ENCODE measurements around the gene CACHD1.

DNA sequence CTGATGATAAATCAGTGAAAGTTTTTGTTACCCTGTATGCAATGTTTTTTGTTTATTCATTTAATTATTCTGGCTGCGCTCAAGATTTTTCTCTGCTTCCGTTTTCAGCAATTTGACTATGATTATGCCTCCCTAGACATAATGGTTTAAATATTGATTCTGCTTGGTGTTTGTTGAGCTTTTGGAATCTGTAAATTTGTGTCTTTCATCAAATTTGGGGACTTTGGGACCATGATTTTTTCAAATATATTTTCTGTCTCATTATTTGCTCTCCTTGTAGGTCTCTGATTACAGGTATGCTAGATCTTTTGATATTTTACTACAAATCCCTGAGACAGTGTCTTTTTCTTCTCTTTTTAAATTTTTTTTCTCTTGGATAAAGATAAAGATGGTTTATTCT is 92.1 kb downstream of the CACHD1 start:
- no peak for TF ChIP-seq POLR2A (IDR thresholded peaks at IDR 0.05)
- TF ChIP-seq, protein P1, sequence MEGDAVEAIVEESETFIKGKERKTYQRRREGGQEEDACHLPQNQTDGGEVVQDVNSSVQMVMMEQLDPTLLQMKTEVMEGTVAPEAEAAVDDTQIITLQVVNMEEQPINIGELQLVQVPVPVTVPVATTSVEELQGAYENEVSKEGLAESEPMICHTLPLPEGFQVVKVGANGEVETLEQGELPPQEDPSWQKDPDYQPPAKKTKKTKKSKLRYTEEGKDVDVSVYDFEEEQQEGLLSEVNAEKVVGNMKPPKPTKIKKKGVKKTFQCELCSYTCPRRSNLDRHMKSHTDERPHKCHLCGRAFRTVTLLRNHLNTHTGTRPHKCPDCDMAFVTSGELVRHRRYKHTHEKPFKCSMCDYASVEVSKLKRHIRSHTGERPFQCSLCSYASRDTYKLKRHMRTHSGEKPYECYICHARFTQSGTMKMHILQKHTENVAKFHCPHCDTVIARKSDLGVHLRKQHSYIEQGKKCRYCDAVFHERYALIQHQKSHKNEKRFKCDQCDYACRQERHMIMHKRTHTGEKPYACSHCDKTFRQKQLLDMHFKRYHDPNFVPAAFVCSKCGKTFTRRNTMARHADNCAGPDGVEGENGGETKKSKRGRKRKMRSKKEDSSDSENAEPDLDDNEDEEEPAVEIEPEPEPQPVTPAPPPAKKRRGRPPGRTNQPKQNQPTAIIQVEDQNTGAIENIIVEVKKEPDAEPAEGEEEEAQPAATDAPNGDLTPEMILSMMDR (IDR thresholded peaks at IDR 0.05) = no peak

Data from body of pancreas (tissue), 4 donors.